Raji (cell line): ENCODE measurements around the gene ARHGAP27.

Experiments used
- POLR2A ChIP-seq: IDR thresholded peaks from 2 replicates; pipeline ENCODE4 v1.6.1; 2011; ENCODE audit warnings: low read depth, low read length, control low read depth; ENCODE audit not compliant: insufficient read depth

The ARHGAP27 gene

GRCh38 chr17:45380991-45381390 lies 51.7 kb downstream of the ARHGAP27 start:
- TF ChIP-seq POLR2A, result no peak

- TF ChIP-seq POLR2A, result no peak
Observed at GRCh38 chr17:45380046-45380765, 52.5 kb downstream of the ARHGAP27 start.

- no peak for TF ChIP-seq POLR2A
Observed at GRCh38 chr17:45377401-45377800, 55.3 kb downstream of the ARHGAP27 start.

GRCh38 chr17:45376171-45377005 lies 56.3 kb downstream of the ARHGAP27 start:
- no peak for TF ChIP-seq POLR2A

DNA sequence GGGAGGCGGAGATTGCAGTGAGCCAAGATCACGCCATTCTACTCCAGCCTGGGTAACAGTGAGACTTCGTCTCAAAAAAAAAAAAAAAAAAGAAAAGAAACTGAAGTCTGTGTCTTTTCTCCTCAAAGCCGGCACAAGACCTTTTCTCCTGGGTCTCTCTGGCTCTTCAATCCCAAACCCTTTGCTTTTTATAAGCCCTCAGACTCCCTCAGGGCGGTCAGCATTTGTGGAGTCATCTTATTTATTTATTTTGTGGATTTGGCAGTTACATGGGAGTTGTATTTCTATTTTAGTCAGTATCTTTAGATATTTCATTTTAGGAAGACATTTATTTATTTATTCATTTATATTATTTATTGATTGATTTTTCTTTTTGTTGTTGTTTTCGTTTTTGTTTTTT lies 58.2 kb downstream of the ARHGAP27 start:
- no peak for TF ChIP-seq POLR2A

DNA sequence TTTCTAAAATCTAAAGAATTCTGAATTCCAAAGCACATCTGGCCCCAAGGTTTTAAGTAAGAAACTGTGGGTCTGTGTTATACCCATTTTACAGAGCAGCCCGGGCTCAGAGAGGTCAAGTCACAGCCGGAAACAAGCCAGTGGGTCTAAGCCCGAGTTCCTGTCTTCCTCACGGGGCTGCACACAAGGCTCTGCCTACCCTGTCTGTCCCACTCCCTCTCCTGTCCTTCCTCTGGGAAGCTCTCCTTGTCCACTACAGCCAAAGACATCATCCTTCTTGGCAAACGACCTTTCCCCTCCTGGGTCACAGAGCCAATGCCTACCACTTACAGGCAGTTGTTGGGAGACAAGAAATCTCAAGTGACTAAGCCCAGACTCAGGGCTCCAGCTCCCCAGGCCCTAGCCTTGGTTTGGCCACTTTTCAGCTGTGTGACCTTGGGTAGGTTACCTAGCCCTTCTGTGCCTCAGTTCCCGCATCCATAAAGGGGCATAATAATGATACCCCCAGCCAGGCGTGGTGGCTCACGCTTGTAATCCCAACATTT lies 60.3 kb downstream of the ARHGAP27 start:
- TF ChIP-seq POLR2A, result no peak

GRCh38 chr17:45371414-45372324 lies 61.0 kb downstream of the ARHGAP27 start:
- no peak for TF ChIP-seq POLR2A

DNA sequence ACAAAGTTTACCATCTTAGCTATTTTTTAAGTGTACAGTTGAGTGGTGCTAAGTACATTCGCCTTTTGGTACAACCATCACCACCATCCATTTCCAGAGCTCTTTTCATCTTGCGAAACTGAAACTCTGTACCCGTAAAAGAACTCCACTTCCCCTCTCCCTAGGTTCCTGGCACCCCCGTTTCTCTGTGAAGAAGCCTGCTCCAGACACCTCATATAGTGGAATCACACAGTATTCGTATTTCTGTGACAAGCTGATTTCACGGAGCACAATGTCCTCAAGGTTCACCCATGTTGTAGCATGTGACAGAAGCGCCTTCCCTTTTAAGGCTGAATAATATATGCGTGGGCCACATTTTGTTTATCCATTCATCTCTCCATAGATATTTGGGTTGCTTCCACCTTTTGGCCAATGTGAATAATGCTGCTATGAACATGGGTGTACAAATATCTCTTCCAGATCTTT lies 61.7 kb downstream of the ARHGAP27 start:
- no peak for TF ChIP-seq POLR2A

- no peak for TF ChIP-seq POLR2A
Observed at GRCh38 chr17:45369421-45369820, 63.2 kb downstream of the ARHGAP27 start.

DNA sequence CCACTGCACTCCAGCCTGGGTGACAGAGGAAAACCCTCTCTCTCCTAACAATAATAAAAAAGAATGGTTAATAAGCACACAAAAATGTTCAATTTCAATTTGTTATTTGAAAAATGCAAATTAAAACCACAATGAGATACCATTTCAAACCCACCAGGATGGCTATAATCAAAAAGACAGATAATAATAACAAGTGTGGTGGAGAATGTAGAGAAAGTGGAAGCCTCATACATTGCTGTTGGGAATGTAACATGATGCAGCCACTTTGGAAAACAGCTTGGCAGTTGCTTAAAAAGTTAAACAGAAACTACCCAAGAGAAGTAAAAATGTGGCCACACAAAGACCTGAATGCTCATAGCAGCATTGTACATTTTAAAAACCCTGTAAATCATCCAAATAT lies 64.0 kb downstream of the ARHGAP27 start:
- no peak for TF ChIP-seq POLR2A

- no peak for TF ChIP-seq POLR2A
Observed at GRCh38 chr17:45367216-45367615, 65.5 kb downstream of the ARHGAP27 start.

GRCh38 chr17:45366691-45367090 lies 66.0 kb downstream of the ARHGAP27 start:
- no peak for TF ChIP-seq POLR2A

DNA sequence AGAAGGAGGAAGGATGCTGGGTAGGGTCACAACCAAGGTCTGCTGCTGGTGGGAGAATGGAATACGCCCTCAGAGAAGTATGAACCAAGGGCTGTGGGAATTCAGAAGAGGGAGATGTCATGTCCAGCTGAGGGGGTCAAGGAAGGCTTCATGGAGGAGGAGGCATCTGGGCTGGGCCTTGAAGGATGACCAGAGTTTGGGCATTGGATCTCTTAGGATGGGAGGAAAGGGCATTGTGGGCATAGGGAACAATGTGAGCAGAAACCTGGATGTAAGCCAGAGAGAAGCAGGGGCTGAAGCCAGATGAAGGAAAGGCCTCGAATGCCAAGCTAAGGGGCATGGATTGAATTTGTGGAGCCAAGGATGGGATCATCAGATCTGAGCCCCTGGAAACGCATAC lies 66.6 kb downstream of the ARHGAP27 start:
- no peak for TF ChIP-seq POLR2A

GRCh38 chr17:45364531-45365390 lies 67.9 kb downstream of the ARHGAP27 start:
- no peak for TF ChIP-seq POLR2A

DNA sequence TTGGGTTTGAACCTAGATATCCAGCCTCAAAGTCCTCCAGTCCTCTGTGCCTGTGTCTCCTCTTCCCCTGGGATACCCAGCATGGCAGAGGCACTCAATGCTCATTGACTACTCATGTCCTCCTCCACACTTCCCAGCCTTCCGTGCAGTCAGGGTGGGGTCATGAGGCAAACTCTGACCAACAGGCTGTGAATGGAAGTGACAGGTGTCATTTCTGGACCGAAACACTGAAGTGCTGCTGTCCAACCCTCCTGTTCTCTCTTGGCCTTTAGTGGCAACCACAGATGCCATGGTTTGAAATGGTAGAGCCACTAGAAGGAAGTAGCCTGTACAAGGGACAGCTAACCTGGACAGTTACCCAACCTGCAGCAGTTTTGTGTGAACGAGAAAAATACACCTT lies 69.2 kb downstream of the ARHGAP27 start:
- no peak for TF ChIP-seq POLR2A

DNA sequence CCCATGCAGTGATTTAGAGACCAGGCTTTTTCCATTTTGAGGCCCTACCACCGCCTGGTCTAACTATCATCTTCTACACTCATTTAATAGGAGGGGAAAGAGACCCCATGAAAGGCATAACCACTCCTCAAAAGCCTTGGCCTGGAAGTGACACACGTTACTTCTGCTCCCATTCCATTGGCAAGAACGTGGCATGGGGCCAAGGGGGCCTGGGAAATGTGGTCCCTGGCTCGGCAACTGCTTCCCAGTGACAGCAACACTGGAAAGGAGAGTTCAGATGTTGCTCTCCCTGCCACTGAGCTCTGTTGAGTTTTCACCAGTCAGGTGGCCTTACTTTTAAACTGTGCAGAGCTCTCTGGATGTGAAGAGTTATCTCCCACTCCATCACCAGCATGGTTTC lies 70.7 kb downstream of the ARHGAP27 start:
- TF ChIP-seq POLR2A, result no peak
